Measurements from ENCODE around the gene FSTL3.
"Not testable (repeated sequence)": the region's sequence is repeated elsewhere in the genome, so short reads cannot be mapped to it uniquely, and the experiment has no call there.

Gene FSTL3

GRCh38 chr19:661427-662196 lies 14.6 kb upstream of the FSTL3 start:
- DNase-seq = no peak

DNA sequence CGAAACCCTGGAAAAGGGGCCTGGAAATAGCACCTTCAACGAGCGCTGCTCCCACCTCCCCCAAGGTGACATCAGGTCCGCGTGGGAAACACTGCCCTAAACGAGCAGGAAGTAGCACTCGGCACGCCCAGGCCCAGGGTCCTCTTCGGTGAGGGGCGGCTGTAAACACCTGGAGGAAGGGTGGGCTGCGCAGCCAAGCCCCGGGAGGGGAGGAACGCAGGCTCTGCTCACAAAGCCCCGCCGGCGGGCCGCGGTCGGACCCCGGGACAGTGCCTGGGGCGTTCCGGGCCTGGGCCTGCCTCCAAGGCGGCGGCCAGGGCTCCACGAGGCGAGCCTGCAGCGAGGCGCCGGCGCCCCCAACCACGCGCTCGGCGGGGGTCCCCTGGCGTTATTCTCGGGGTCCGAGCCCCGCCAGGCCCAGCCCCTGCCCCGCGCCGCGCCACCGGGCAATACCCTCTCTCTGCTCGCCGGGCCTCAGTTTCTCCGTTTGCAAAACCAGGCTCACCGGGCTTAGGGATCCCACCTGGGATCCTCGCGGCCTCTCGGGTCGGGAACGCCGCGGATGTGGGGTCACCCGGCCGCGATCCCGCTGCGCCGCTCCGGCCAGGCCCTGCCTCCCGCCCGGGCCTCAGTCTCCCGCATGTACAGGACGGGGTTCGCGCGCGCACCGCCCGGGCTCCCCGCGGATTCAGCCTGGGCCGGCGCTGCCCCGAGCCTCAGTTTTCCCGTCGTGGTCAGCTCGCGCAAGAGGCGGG lies 13.8 kb upstream of the FSTL3 start:
- DNase-seq = peak; percentile 53

DNA sequence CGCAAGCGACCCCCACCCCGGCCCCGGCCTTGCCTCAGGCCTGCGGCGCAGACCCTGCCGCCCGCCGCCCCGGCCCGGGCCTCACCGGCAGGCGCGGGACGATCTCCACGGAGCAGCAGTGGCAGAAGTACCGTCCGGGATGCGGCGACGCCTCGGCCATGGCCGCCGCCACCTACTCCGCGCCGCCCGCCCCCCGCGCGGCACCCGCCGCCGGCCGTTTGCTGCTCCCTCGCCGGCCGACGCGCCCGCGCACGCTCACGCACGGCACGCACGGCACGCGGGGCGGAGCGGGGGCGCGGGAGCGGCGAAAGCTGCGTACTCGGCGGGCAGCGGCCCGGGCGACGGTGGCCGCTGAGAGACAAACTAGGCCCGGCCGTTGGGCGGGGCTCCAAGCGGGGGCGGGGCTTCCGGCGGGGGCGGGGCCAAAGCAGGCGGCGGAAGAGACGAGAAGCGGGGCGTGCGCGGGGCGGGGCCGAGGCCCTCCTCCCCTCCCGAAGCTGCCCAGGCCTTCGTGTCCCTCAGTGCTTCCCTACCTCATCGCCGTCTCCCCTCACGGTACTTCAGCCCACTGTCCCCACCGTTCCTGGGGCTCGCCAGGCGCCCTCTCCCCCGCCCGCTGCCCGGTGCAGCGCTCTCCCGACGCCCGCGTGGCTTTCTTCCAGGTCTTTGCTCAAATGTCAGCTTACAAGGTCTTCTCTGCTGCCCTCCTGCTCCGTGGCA lies 13.1 kb upstream of the FSTL3 start, which contains the start of gene RNF126:
TSS of gene RNF126 (minus strand) at position 253 of the 720 bp plus-strand sequence. CDS start at position 160, 93 bp downstream.
- peak; percentile 94 for DNase-seq

DNA sequence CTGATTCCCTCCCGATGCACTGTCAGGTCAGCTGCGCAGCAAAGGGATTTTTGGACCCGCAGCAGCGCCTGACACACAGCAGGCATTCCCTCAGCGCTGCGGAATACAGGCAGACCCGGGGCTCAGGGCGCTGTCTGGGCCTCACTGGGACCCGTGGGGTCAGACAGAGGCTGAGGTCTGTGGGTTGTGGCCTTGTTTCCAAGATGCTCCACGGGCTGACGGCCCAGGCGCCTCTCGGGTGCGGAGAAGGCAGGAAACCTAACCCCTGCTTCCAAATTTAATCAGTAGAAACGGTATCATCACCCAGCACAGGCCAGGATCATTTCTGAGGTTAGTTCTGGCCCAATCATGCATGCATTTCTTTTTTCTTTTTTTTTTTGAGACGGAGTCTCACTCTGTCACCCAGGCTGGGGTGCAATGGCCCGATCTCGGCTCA lies 12.5 kb upstream of the FSTL3 start:
- DNase-seq = no peak

GRCh38 chr19:664913-665443 lies 11.2 kb upstream of the FSTL3 start:
- DNase-seq = peak; percentile 74

DNA sequence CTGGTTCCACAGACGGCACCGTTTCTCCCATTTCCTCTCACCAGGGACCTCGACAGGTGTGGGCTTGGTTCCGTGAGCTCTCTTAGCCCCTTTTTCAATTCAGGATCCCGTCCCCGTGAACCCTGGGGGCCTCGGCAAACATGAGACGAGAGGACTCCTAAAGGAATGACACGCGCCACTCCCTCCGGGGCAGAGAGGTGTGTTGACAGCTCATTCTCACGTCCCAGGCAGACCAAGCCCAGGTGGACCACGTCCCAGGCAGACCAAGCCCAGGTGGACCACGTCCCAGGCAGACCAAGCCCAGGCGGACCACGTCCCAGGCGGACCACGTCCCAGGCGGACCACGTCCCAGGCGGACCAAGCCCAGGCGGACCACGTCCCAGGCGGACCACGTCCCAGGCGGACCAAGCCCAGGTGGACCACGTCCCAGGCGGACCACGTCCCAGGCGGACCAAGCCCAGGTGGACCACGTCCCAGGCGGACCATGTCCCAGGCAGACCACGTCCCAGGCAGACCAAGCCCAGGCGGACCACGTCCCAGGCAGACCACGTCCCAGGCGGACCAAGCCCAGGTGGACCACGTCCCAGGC lies 9.1 kb upstream of the FSTL3 start:
- DNase-seq = not testable (repeated sequence)

GRCh38 chr19:668675-669434 lies 7.3 kb upstream of the FSTL3 start:
- not testable (repeated sequence) for DNase-seq

- DNase-seq = no peak
Observed at GRCh38 chr19:670609-671075, 5.5 kb upstream of the FSTL3 start.

GRCh38 chr19:674282-675151 lies 1.7 kb upstream of the FSTL3 start:
- no peak for DNase-seq

- no peak for DNase-seq
Observed at GRCh38 chr19:676007-676338, 219 bp upstream of the FSTL3 start.

DNA sequence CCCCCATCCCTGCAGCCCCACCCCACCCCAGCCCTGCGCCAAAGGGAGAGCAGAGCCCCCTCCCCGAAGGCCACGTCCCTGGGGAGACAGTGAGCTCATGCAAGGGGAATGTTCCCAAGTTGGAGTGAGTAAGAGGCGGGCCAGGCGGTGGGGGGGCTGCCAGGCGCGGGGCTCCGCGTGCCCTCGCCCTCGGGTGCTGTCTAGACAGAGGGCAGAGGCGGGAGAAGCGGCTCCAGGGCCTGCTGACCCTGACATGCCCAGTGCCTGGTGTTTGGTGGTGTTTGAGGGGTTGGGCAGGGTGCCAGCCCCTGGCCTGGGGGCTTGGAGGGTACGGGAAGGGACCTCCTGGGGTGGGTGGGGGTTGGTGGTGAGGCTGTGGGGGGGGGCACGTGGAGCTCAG lies 1.0 kb downstream of the FSTL3 start:
- DNase-seq = peak; percentile 93

DNA sequence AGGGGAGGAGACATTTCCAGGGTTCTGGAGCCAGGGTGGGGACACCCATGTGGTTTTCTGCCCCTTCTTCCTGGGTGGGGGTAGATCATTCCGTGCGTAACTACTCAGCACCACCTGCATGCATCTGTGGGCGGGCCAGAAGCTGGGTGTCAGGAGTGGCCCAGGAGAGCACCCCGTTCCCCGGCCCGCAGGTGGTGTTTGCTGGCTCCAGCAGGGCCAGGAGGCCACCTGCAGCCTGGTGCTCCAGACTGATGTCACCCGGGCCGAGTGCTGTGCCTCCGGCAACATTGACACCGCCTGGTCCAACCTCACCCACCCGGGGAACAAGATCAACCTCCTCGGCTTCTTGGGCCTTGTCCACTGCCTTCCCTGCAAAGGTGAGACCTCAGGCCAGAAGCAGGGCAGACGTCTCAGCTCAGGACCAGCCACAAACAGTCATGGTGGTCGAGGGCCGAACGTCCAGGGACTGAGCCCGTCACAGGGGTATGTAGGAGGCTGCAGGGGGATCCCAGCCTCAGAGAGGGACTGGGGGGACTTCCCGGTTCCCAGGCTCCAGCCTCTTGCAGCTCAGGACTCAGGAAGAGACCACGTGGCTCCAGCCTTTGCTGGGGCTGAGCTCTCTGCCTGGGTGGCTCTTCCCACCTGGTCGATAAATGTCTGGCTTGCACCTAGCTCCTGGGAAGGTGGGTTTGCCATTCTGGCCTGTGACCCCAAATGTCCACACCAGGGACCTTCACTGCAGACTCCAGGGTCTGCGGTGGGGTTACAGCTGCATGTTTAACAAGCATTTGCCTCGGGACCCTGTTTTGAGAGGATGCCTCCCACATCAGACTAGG lies 1.6 kb downstream of the FSTL3 start:
- peak; percentile 61 for DNase-seq

GRCh38 chr19:678791-679388 lies 2.7 kb downstream of the FSTL3 start:
- DNase-seq = no peak

DNA sequence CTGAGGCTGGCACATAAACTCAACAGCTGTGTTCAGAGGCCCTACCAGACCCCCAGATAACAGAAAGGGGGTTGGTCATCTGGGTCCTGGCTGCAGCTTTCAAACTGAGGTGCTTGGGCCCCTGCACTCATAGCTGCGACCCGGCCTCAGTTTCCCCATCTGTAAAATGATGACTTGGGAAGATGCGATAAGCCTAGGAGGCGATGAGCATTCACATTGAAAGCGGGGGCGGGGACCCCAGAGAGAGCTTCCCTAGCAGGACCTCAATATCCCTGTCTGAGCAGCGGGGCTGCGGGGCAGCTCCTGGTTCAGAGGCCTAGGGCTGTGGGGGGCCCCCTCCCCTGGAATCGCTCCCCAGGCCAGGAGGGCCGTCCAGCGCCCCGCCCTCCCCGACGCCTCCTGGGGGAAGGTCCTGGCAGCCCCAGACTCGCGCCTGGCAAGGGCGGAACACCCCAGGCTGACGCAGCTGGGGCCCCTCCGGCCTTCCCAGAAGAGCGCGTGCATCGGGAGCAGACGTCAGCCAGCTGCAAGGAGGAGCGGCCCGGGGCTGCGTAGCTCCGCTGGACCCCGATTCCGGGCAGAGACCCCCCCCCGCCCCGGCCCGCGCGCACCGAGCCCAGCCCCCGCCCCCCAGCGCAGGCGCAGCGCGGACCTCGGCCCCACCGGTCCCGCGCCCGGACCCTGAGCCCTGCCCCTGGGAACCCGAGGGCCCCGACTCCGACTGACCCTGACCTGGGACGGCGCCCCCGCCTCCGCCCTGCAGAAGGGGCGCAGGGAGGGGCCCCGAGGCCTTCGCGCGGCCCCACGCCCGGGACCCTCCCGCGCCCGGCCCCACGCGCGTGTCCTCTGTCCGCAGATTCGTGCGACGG lies 3.5 kb downstream of the FSTL3 start:
- DNase-seq = peak; percentile 76

GRCh38 chr19:680287-681028 lies 4.3 kb downstream of the FSTL3 start:
- DNase-seq = peak; percentile 98

DNA sequence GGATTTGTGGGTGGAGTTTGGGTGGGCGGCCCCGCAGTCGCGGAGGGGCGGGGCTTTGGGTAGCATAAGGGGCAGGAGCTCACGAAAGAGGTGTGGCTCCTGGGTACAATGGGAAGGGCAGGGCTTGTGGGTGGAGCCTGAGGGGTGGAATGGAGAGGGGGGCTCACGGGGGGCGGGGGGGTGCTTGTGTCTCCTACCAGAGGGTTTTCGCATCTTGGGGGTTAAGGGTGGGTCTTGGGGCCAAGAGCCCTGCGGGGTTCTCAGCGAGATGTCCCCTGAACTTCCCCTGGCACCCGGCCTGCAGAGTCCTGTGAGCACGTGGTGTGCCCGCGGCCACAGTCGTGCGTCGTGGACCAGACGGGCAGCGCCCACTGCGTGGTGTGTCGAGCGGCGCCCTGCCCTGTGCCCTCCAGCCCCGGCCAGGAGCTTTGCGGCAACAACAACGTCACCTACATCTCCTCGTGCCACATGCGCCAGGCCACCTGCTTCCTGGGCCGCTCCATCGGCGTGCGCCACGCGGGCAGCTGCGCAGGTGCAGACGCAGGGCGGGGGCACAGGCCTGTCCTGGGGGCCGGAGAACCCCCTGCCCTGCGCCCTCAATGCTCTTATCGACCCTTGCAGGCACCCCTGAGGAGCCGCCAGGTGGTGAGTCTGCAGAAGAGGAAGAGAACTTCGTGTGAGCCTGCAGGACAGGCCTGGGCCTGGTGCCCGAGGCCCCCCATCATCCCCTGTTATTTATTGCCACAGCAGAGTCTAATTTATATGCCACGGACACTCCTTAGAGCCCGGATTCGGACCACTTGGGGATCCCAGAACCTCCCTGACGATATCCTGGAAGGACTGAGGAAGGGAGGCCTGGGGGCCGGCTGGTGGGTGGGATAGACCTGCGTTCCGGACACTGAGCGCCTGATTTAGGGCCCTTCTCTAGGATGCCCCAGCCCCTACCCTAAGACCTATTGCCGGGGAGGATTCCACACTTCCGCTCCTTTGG lies 5.1 kb downstream of the FSTL3 start:
- no peak for DNase-seq

Measured in fibroblast of skin of right biceps (primary cell).